MM.1S (cell line): ENCODE measurements around the gene PRKG1.

Experiments used
- EZH2 ChIP-seq: fragments of 300-600 bp; sonication (generic); optimal IDR thresholded peaks from 2 replicates; pipeline ENCODE3; 2017; ENCODE audit warnings: low read depth, mild to moderate bottlenecking, antibody characterized with exemption, low read length, mixed read lengths
- EZH2phosphoT487 ChIP-seq: fragments of 300-600 bp; sonication (generic); IDR thresholded peaks from 2 replicates; pipeline ENCODE4 v1.6.1; 2018; ENCODE audit warnings: antibody characterized with exemption, low read length
- TF ChIP-seq, protein P1 (sequence below): fragments of 300-600 bp; sonication (generic); IDR thresholded peaks from 2 replicates; pipeline ENCODE4 v1.5.1; 2016; ENCODE audit warnings: antibody characterized with exemption, low read length, mixed read lengths

GRCh38 chr10:51918440-51918839, 844.2 kb downstream of the PRKG1 start:
- TF ChIP-seq EZH2 (no peak), EZH2phosphoT487 (no peak)
- TF ChIP-seq, protein P1, sequence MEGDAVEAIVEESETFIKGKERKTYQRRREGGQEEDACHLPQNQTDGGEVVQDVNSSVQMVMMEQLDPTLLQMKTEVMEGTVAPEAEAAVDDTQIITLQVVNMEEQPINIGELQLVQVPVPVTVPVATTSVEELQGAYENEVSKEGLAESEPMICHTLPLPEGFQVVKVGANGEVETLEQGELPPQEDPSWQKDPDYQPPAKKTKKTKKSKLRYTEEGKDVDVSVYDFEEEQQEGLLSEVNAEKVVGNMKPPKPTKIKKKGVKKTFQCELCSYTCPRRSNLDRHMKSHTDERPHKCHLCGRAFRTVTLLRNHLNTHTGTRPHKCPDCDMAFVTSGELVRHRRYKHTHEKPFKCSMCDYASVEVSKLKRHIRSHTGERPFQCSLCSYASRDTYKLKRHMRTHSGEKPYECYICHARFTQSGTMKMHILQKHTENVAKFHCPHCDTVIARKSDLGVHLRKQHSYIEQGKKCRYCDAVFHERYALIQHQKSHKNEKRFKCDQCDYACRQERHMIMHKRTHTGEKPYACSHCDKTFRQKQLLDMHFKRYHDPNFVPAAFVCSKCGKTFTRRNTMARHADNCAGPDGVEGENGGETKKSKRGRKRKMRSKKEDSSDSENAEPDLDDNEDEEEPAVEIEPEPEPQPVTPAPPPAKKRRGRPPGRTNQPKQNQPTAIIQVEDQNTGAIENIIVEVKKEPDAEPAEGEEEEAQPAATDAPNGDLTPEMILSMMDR = no peak
